Fibroblast of lung (primary cell): ENCODE data around the gene RABGAP1. TPM values are rescaled to one million over a fixed set of nuclear protein-coding genes. Genes with fewer than 3 reads are reported as not detected.

Source experiments
- DNase-seq, 2 donors: peaks; one replicate each; pipeline versions ENCODE4 v3.0.0 to v3.0.0-alpha.2; 2010; ENCODE audit warnings: low read depth in 2 of 2
- H2AFZ ChIP-seq: 2 replicates; pipeline ENCODE4 v1.5.1; 2012; ENCODE audit warnings: low read length, control low read depth, inconsistent platforms
- H3K27ac ChIP-seq: 2 replicates; pipeline ENCODE4 v1.5.1; 2011; ENCODE audit warnings: low read length, control low read depth; ENCODE audit not compliant: insufficient read depth
- H3K27me3 ChIP-seq: 2 replicates; pipeline ENCODE4 v1.5.1; 2011; ENCODE audit warnings: mild to moderate bottlenecking, low read length; ENCODE audit not compliant: control insufficient read depth, insufficient read depth
- H3K36me3 ChIP-seq: 2 replicates; pipeline ENCODE4 v1.5.1; 2011; ENCODE audit warnings: low read length; ENCODE audit not compliant: control insufficient read depth, insufficient read depth
- H3K4me1 ChIP-seq: 2 replicates; pipeline ENCODE4 v1.5.1; 2011; ENCODE audit warnings: low read length; ENCODE audit not compliant: control insufficient read depth, insufficient read depth; ENCODE audit errors: extremely low read depth
- H3K4me2 ChIP-seq: 2 replicates; pipeline ENCODE4 v1.5.1; 2011; ENCODE audit warnings: low read length, control low read depth; ENCODE audit not compliant: insufficient read depth; ENCODE audit errors: extremely low read depth
- H3K4me3 ChIP-seq, 4 experiments: fragments of 200-600 bp in 1 of 4; sonication (generic) in 1 of 4; replicated peaks in 1 of 4; 2 replicates each; pipeline ENCODE4 v1.5.1; 2011 to 2016; ENCODE audit warnings: low read length in 4 of 4, low read depth in 3 of 4, mild to moderate bottlenecking in 3 of 4, control low read depth in 2 of 4, inconsistent platforms in 1 of 4, mixed read lengths in 1 of 4; ENCODE audit not compliant: insufficient read depth in 1 of 4; ENCODE audit errors: control extremely low read depth in 1 of 4
- H3K79me2 ChIP-seq: 2 replicates; pipeline ENCODE4 v1.5.1; 2012; ENCODE audit warnings: mild to moderate bottlenecking, low read length, inconsistent platforms; ENCODE audit not compliant: control insufficient read depth, insufficient read depth
- H3K9ac ChIP-seq: 2 replicates; pipeline ENCODE4 v1.5.1; 2011; ENCODE audit warnings: mild to moderate bottlenecking, low read length, control low read depth; ENCODE audit not compliant: insufficient read depth
- H3K9me3 ChIP-seq: 2 replicates; pipeline ENCODE4 v1.5.1; 2012; ENCODE audit warnings: low read depth, low read length; ENCODE audit not compliant: control insufficient read depth, insufficient read depth
- H4K20me1 ChIP-seq: 2 replicates; pipeline ENCODE4 v1.5.1; 2011; ENCODE audit warnings: low read length; ENCODE audit not compliant: control insufficient read depth, insufficient read depth; ENCODE audit errors: extremely low read depth
- CTCF ChIP-seq, 2 donors: IDR thresholded peaks in 1 of 2; conservative IDR thresholded peaks in 1 of 2; 1 replicate in 1 of 2; 2 replicates in 1 of 2; pipeline ENCODE4 v1.5.1; 2011 to 2012; ENCODE audit warnings: low read length in 2 of 2, control low read depth in 1 of 2, inconsistent platforms in 1 of 2, low read depth in 1 of 2, mild to moderate bottlenecking in 1 of 2
- EZH2 ChIP-seq: IDR thresholded peaks from 2 replicates; pipeline ENCODE4 v1.5.1; 2012; ENCODE audit warnings: low read length, control low read depth, mild to moderate bottlenecking; ENCODE audit errors: missing control alignments
- polyA plus RNA-seq, 2 donors: library from polyadenylated mRNA; depleted of rRNA in 1 of 2; stranded (reverse) in 1 of 2; unstranded in 1 of 2; fragments of >200 nt; gene quantifications; 2 replicates each; pipeline ENCODE4 v1.2.1, GENCODE V29; 2011 to 2012; ENCODE audit warnings: missing spikeins in 1 of 2
- total RNA-seq: library from RNA; depleted of rRNA; stranded (reverse); fragments of >200 nt; gene quantifications from 2 replicates; pipeline ENCODE4 v1.2.1, GENCODE V29; 2014

The RABGAP1 gene
- total and polyA plus RNA-seq, 2 donors (not counting 1 experiment from before 2014, with no cell fraction given): 47.6 to 58.6 TPM

GRCh38 chr9:123108976-123109375, 168.2 kb downstream of the RABGAP1 start:
- Histone ChIP-seq H3K4me3 (no peak overlapping the region), H4K20me1 (no peaks in the 10 kb centered on the region), H2AFZ (no peak overlapping the region), H3K36me3 (peaks cover 3% of the 10 kb centered on the region), H3K9me3 (no peaks in the 10 kb centered on the region), H3K27ac (no peak overlapping the region), H3K4me1 (no peaks in the 10 kb centered on the region), H3K4me2 (no peak overlapping the region), H3K9ac (no peak overlapping the region), H3K79me2 (no peaks in the 10 kb centered on the region), H3K27me3 (no peaks in the 10 kb centered on the region)
- no peak for TF ChIP-seq EZH2
- DNase-seq: no peak

GRCh38 chr9:123109540-123110279, 168.9 kb downstream of the RABGAP1 start:
- no peak for DNase-seq
- H3K4me3 ChIP-seq: no peak overlapping the region
- no peaks in the 10 kb centered on the region for H3K27me3 ChIP-seq
- H3K27ac ChIP-seq: no peak overlapping the region
- H3K4me2 ChIP-seq: no peak overlapping the region
- H3K4me1 ChIP-seq: no peaks in the 10 kb centered on the region
- H3K9me3 ChIP-seq: no peaks in the 10 kb centered on the region
- H3K36me3 ChIP-seq: peaks cover 1% of the 10 kb centered on the region
- H4K20me1 ChIP-seq: no peaks in the 10 kb centered on the region
- TF ChIP-seq CTCF (conservative IDR thresholded peaks at IDR 0.05 in 1 of 2, IDR thresholded peaks at IDR 0.05 in 1 of 2; ENCODE audit: low read depth in 1 of 2, low read length in 2 of 2): no peak
- no peak for TF ChIP-seq EZH2
- no peaks in the 10 kb centered on the region for H3K79me2 ChIP-seq
- no peak overlapping the region for H2AFZ ChIP-seq
- no peak overlapping the region for H3K9ac ChIP-seq

- Histone ChIP-seq H3K4me3 (no peak overlapping the region), H3K9me3 (no peaks in the 10 kb centered on the region), H3K9ac (no peak overlapping the region), H3K79me2 (no peaks in the 10 kb centered on the region), H3K27me3 (no peaks in the 10 kb centered on the region), H4K20me1 (no peaks in the 10 kb centered on the region), H2AFZ (no peak overlapping the region), H3K4me1 (no peaks in the 10 kb centered on the region), H3K27ac (no peak overlapping the region), H3K36me3 (no peaks in the 10 kb centered on the region), H3K4me2 (no peak overlapping the region)
- TF ChIP-seq CTCF (conservative IDR thresholded peaks at IDR 0.05 in 1 of 2, IDR thresholded peaks at IDR 0.05 in 1 of 2; ENCODE audit: low read depth in 1 of 2, low read length in 2 of 2) (no peak), EZH2 (no peak)
- DNase-seq: no peak
These were observed 170.7 kb downstream of the RABGAP1 start for GRCh38 chr9:123111427-123112014.
